HepG2 (cell line): Measurements from ENCODE around the gene DUSP12. TPM values are rescaled to one million over a fixed set of nuclear protein-coding genes. Genes with fewer than 3 reads are reported as not detected.

Source experiments
- ATAC-seq: fragments of 200-7000 bp; cut with Tn5 transposase; 3 replicates; pipeline ENCODE4 v1.9.1; 2020; ENCODE audit warnings: mild to moderate bottlenecking, moderate library complexity
- BruUV-seq: library from RNA; stranded (reverse); fragments of 400-500 nt; replicated peaks from 2 replicates; lab custom pipeline; 2021; lab: Mats Ljungman, UMichigan
- CTCF ChIA-PET: fragments of 300-600 bp; formaldehyde crosslinking; extraction: SDS; loops from one replicate; lab custom pipeline; 2021; ENCODE audit warnings: low total read pairs, inconsistent platforms, low intra/inter-chr PET ratio; lab: Yijun Ruan, JAX
- POLR2A ChIA-PET: fragments of 350-600 bp; sonication (Branson Sonifier 250); formaldehyde crosslinking; loops from one replicate; lab custom pipeline; 2020; ENCODE audit warnings: antibody characterized with exemption, inconsistent platforms; lab: Yijun Ruan, JAX
- DNase-seq: peaks from one replicate; pipeline ENCODE4 v3.0.0-alpha.2; 2015; ENCODE audit warnings: low spot score
- FAIRE-seq: peaks from 3 replicates; lab custom pipeline; 2011; peaks lifted over from hg19 to GRCh38; lab: Jason Lieb, UNC
- H2AFZ ChIP-seq: one replicate; pipeline ENCODE4 v1.6.1; 2011; ENCODE audit warnings: low read length, inconsistent platforms
- H3K27ac ChIP-seq: fragments of 300-600 bp; 3 replicates; pipeline ENCODE4 v1.8.0; 2011; ENCODE audit warnings: mixed run types, mild to moderate bottlenecking, mixed read lengths, low read length, inconsistent platforms; ENCODE audit not compliant: insufficient read depth; ENCODE audit errors: extremely low read length
- H3K27me3 ChIP-seq, 2 experiments: fragments of 200-600 bp in 1 of 2; 2 replicates in 1 of 2; 3 replicates in 1 of 2; pipeline versions ENCODE4 v1.6.0 to v1.8.0; 2011; ENCODE audit warnings: low read length in 2 of 2, mild to moderate bottlenecking in 2 of 2, moderate library complexity in 2 of 2, inconsistent platforms in 1 of 2; ENCODE audit not compliant: insufficient read depth in 2 of 2, control insufficient read depth in 1 of 2
- H3K36me3 ChIP-seq, 2 experiments: fragments of 200-600 bp in 1 of 2; replicated peaks in 1 of 2; 2 replicates in 1 of 2; 3 replicates in 1 of 2; pipeline versions ENCODE4 v1.5.1 to v1.8.0; 2011; ENCODE audit warnings: low read length in 2 of 2, inconsistent platforms in 1 of 2; ENCODE audit not compliant: insufficient read depth in 2 of 2, control insufficient read depth in 1 of 2
- H3K4me1 ChIP-seq: 2 replicates; pipeline ENCODE4 v1.5.1; 2012; ENCODE audit warnings: low read length, inconsistent platforms; ENCODE audit not compliant: insufficient read depth
- H3K4me2 ChIP-seq: 2 replicates; pipeline ENCODE4 v1.6.0; 2011; ENCODE audit warnings: low read depth, low read length, inconsistent platforms
- H3K4me3 ChIP-seq, 3 experiments: fragments of 200-600 bp in 1 of 3; sonication (generic), shearing (Covaris generic) in 1 of 3; replicated peaks in 1 of 3; 2 replicates each; pipeline ENCODE4 v1.5.1; 2011 to 2016; ENCODE audit warnings: low read length in 3 of 3, inconsistent platforms in 2 of 3, low read depth in 2 of 3, mild to moderate bottlenecking in 2 of 3, control low read depth in 1 of 3, mixed read lengths in 1 of 3; ENCODE audit not compliant: insufficient read depth in 1 of 3
- H3K79me2 ChIP-seq: one replicate; pipeline ENCODE4 v1.6.1; 2011; ENCODE audit warnings: low read length, inconsistent platforms; ENCODE audit not compliant: insufficient read depth
- H3K9ac ChIP-seq: 2 replicates; pipeline ENCODE4 v1.6.0; 2011; ENCODE audit warnings: mild to moderate bottlenecking, low read depth, low read length, inconsistent platforms; ENCODE audit not compliant: insufficient read depth
- H3K9me3 ChIP-seq: 2 replicates; pipeline ENCODE4 v1.5.1; 2012; ENCODE audit warnings: mild to moderate bottlenecking, low read length
- H4K20me1 ChIP-seq: 2 replicates; pipeline ENCODE4 v1.6.0; 2011; ENCODE audit warnings: inconsistent platforms, mild to moderate bottlenecking, low read length, moderate library complexity; ENCODE audit not compliant: insufficient read depth
- EHMT2 ChIP-seq: fragments of 200-600 bp; sonication (generic); IDR thresholded peaks from 2 replicates; pipeline ENCODE4 v1.7.0; 2017; ENCODE audit warnings: antibody characterized with exemption, low read depth, low read length, borderline replicate concordance
- HOXA5 ChIP-seq: sonication (generic); formaldehyde crosslinking; IDR thresholded peaks from 2 replicates; pipeline ENCODE4 v1.4.0; 2020; ENCODE audit warnings: missing genetic modification reagents
- KDM5A ChIP-seq: fragments of 200-600 bp; sonication (generic); IDR thresholded peaks from 2 replicates; pipeline ENCODE4 v1.7.0; 2018; ENCODE audit warnings: antibody characterized with exemption, mild to moderate bottlenecking, low read length, borderline replicate concordance
- MLLT10 ChIP-seq: sonication (generic); formaldehyde crosslinking; IDR thresholded peaks from 2 replicates; pipeline ENCODE4 v1.4.0; 2020; ENCODE audit warnings: missing genetic modification reagents
- NFE2L2 ChIP-seq: fragments of 150-350 bp; IDR thresholded peaks from 2 replicates; pipeline ENCODE4 v1.6.1; 2014; ENCODE audit warnings: low read length
- POLR2AphosphoS5 ChIP-seq: IDR thresholded peaks from 2 replicates; pipeline ENCODE4 v1.6.1; 2012; ENCODE audit warnings: low read depth, low read length
- SSRP1 ChIP-seq: IDR thresholded peaks from 2 replicates; pipeline ENCODE4 v1.6.1; 2016; ENCODE audit warnings: control low read depth
- TEAD2 ChIP-seq: sonication (generic); formaldehyde crosslinking; IDR thresholded peaks from 2 replicates; pipeline ENCODE4 v1.9.0; 2021; ENCODE audit warnings: missing genetic modification reagents
- TSC22D2 ChIP-seq: sonication (generic); formaldehyde crosslinking; IDR thresholded peaks from 2 replicates; pipeline ENCODE4 v1.5.1; 2020; ENCODE audit warnings: missing genetic modification reagents, mild to moderate bottlenecking, borderline replicate concordance
- ZFP37 ChIP-seq: sonication (generic); formaldehyde crosslinking; IDR thresholded peaks from 2 replicates; pipeline ENCODE4 v1.4.0; 2020; ENCODE audit warnings: missing genetic modification reagents, borderline replicate concordance
- ZNF235 ChIP-seq: sonication (generic); formaldehyde crosslinking; IDR thresholded peaks from 2 replicates; pipeline ENCODE4 v1.8.1; 2023; ENCODE audit warnings: mild to moderate bottlenecking, missing genetic modification reagents, borderline replicate concordance
- ZNF30 ChIP-seq: sonication (generic); formaldehyde crosslinking; IDR thresholded peaks from 2 replicates; pipeline ENCODE4 v1.5.0; 2020; ENCODE audit warnings: mild to moderate bottlenecking, missing genetic modification reagents
- ZNF564 ChIP-seq: sonication (generic); formaldehyde crosslinking; IDR thresholded peaks from 2 replicates; pipeline ENCODE4 v1.8.1; 2023; ENCODE audit warnings: mild to moderate bottlenecking, missing genetic modification reagents
- ZNF605 ChIP-seq: sonication (generic); formaldehyde crosslinking; IDR thresholded peaks from 2 replicates; pipeline ENCODE4 v1.8.0; 2022; ENCODE audit warnings: mild to moderate bottlenecking, missing genetic modification reagents
- ZNF878 ChIP-seq: sonication (generic); formaldehyde crosslinking; IDR thresholded peaks from 2 replicates; pipeline ENCODE4 v1.8.1; 2023; ENCODE audit warnings: mild to moderate bottlenecking, missing genetic modification reagents, moderate library complexity
- ZSCAN5A ChIP-seq: sonication (generic); formaldehyde crosslinking; IDR thresholded peaks from 2 replicates; pipeline ENCODE4 v1.8.0; 2022; ENCODE audit warnings: mild to moderate bottlenecking, missing genetic modification reagents, borderline replicate concordance
- WGBS: methylation state at CpG from one replicate; pipeline ENCODE4 v1.1.6; 2017; ENCODE audit warnings: low lambda C conversion rate; 5-methylcytosine and 5-hydroxymethylcytosine counted together
- in situ Hi-C: cut with HindIII; loops from 2 replicates; pipeline ENCODE4 v1.10.0; 2017; ENCODE audit warnings: low pct_unique_long_range_greater_than_20kb; ENCODE audit not compliant: extremely low pct_ligation_motif_present
- intact Hi-C: fragments of 100-400 bp; cut with micrococcal nuclease; formaldehyde crosslinking; loops from one replicate; pipeline ENCODE4 v1.10.0; 2022; ENCODE audit not compliant: unreplicated experiment
- polyA plus RNA-seq, 8 experiments: library from polyadenylated mRNA; depleted of rRNA in 3 of 8; stranded (reverse) in 7 of 8; unstranded in 1 of 8; fragments of >200 nt; fragmentation: Illumina TruSeq in 4 of 8; extraction: Trizol in 4 of 8; gene quantifications; 2 replicates each; pipeline versions ENCODE4 v1.2.1 to v1.2.3, GENCODE V29; 2011 to 2016; ENCODE audit warnings: low read depth in 4 of 8, missing spikeins in 1 of 8, mixed read lengths in 1 of 8; ENCODE audit not compliant: insufficient read depth in 1 of 8
- total RNA-seq, 5 experiments: library from RNA; depleted of rRNA; stranded (reverse); fragments of >200 nt; fragmentation: Illumina TruSeq; extraction: Trizol; gene quantifications; 2 replicates each; pipeline ENCODE4 v1.2.3, GENCODE V29; 2016; ENCODE audit warnings: low read depth in 1 of 5
- TF ChIP-seq, protein P1 (sequence below): sonication (generic); IDR thresholded peaks from 2 replicates; pipeline ENCODE4 v1.6.1; 2016; ENCODE audit warnings: low read depth, borderline replicate concordance
- TF ChIP-seq, protein P2 (sequence below): IDR thresholded peaks from 2 replicates; pipeline ENCODE4 v1.6.1; 2016; ENCODE audit warnings: low read depth, control low read depth
- TF ChIP-seq, protein P3 (sequence below): sonication (generic); formaldehyde crosslinking; IDR thresholded peaks from 2 replicates; pipeline ENCODE4 v1.8.1; 2022; ENCODE audit warnings: low read depth, mild to moderate bottlenecking, missing genetic modification reagents

Gene DUSP12
- total and polyA plus RNA-seq, 2 of the 13 experiments (the other 11 are each of a cell fraction or from before 2014, with no cell fraction given) = 36.7 to 37.1 TPM

GRCh38 chr1:161743231-161743630 lies 6.4 kb upstream of the DUSP12 start (continued):
- TF ChIP-seq, protein P1, sequence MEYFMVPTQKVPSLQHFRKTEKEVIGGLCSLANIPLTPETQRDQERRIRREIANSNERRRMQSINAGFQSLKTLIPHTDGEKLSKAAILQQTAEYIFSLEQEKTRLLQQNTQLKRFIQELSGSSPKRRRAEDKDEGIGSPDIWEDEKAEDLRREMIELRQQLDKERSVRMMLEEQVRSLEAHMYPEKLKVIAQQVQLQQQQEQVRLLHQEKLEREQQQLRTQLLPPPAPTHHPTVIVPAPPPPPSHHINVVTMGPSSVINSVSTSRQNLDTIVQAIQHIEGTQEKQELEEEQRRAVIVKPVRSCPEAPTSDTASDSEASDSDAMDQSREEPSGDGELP = no peak
- TF ChIP-seq NFE2L2 (no peak), POLR2AphosphoS5 (no peak), SSRP1 (CRISPR knock-in tag) (no peak), TSC22D2 (no peak), ZNF605 (no peak), EHMT2 (no peak)

- no peak overlapping the region for H3K9ac ChIP-seq
- peak overlapping the region; percentile 25 for H2AFZ ChIP-seq
- intact Hi-C loops (loop anchor here (10.0 kb wide), 1 partner anchor 183 kb away; no protein-coding TSS in a partner anchor), in situ Hi-C loops (loop anchor here (10.0 kb wide), 1 partner anchor 103 kb away; no protein-coding TSS in a partner anchor)
- H3K27me3 ChIP-seq = no peaks in the 10 kb centered on the region; a peak in 2 of 5 replicates
- BruUV-seq = no TSS peak
- H3K9me3 ChIP-seq = no peaks in the 10 kb centered on the region
- DNase-seq (no peak), ATAC-seq (no peak), FAIRE-seq (no peak)
- H3K79me2 ChIP-seq = peaks cover 21% of the 10 kb centered on the region
- H3K27ac ChIP-seq = no peak overlapping the region
- ChIA-PET POLR2A (no interaction called here), CTCF (no interaction called here)
- 12% methylated on average over 6 of the region's 6 CpGs for WGBS
- H3K4me1 ChIP-seq = peaks cover 38% of the 10 kb centered on the region
- H4K20me1 ChIP-seq = peaks cover 9% of the 10 kb centered on the region
- H3K36me3 ChIP-seq = peaks cover 0 to 11% of the 10 kb centered on the region in 2 experiments; a peak in 3 of 5 replicates
- no peak overlapping the region for H3K4me3 ChIP-seq
- peak overlapping the region; percentile 46 for H3K4me2 ChIP-seq
- TF ChIP-seq, protein P2, sequence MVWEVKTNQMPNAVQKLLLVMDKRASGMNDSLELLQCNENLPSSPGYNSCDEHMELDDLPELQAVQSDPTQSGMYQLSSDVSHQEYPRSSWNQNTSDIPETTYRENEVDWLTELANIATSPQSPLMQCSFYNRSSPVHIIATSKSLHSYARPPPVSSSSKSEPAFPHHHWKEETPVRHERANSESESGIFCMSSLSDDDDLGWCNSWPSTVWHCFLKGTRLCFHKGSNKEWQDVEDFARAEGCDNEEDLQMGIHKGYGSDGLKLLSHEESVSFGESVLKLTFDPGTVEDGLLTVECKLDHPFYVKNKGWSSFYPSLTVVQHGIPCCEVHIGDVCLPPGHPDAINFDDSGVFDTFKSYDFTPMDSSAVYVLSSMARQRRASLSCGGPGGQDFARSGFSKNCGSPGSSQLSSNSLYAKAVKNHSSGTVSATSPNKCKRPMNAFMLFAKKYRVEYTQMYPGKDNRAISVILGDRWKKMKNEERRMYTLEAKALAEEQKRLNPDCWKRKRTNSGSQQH (CRISPR knock-in tag) = no peak
- TF ChIP-seq ZNF878 = no peak
- no peak for TF ChIP-seq ZNF30 (CRISPR knock-in tag)
- no peak for TF ChIP-seq ZFP37
- no peak for TF ChIP-seq ZNF235 (CRISPR knock-in tag)
- no peak for TF ChIP-seq HOXA5 (CRISPR knock-in tag)
- TF ChIP-seq TEAD2 (CRISPR knock-in tag) = no peak
- no peak for TF ChIP-seq ZNF564 (CRISPR knock-in tag)
- no peak for TF ChIP-seq ZSCAN5A
- no peak for TF ChIP-seq MLLT10 (CRISPR knock-in tag)
- no peak for TF ChIP-seq KDM5A
- TF ChIP-seq, protein P3, sequence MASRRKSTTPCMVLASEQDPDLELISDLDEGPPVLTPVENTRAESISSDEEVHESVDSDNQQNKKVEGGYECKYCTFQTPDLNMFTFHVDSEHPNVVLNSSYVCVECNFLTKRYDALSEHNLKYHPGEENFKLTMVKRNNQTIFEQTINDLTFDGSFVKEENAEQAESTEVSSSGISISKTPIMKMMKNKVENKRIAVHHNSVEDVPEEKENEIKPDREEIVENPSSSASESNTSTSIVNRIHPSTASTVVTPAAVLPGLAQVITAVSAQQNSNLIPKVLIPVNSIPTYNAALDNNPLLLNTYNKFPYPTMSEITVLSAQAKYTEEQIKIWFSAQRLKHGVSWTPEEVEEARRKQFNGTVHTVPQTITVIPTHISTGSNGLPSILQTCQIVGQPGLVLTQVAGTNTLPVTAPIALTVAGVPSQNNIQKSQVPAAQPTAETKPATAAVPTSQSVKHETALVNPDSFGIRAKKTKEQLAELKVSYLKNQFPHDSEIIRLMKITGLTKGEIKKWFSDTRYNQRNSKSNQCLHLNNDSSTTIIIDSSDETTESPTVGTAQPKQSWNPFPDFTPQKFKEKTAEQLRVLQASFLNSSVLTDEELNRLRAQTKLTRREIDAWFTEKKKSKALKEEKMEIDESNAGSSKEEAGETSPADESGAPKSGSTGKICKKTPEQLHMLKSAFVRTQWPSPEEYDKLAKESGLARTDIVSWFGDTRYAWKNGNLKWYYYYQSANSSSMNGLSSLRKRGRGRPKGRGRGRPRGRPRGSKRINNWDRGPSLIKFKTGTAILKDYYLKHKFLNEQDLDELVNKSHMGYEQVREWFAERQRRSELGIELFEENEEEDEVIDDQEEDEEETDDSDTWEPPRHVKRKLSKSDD (CRISPR knock-in tag) = no peak
These were observed 1.8 kb upstream of the DUSP12 start for GRCh38 chr1:161747801-161748200.
